Left cardiac atrium (tissue), 4 donors: Measurements from ENCODE around the gene CCNG2. TPM values are rescaled to one million over a fixed set of nuclear protein-coding genes. Genes with fewer than 3 reads are reported as not detected.

Experiments used
- ATAC-seq, 2 donors: fragments of 200-7000 bp; cut with Tn5 transposase; one replicate each; pipeline ENCODE4 v1.9.1; 2020; ENCODE audit warnings: mild to moderate bottlenecking in 2 of 2, moderate library complexity in 2 of 2
- DNase-seq: peaks from one replicate; pipeline ENCODE4 v3.0.0-alpha.2; 2020
- intact Hi-C, 2 donors: fragments of 100-400 bp; cut with DNase I; formaldehyde crosslinking; loops; one replicate each; pipeline versions ENCODE4 v1.14.1 to v1.15.1; 2022 to 2023
- total RNA-seq, 2 donors: library from RNA; stranded (reverse); fragmentation: NEBNext Ultra II Directional; extraction: Animal tissue kit (Norgen Biotek cat#: 25700); gene quantifications; one replicate each; pipeline ENCODE4 v1.2.1, GENCODE V29; 2021
- donor health status: DM: no; HTN: yes; CAD: no.
- donor health status: DM: no; HTN: yes; CAD: no; lungs with severe emphysema.
- donor health status: DM: yes; HTN: yes; CAD: no.
- donor health status: Dilated cardiomyopathy.

CCNG2 gene
- total RNA-seq, 2 donors from 2014 or later = 7.7 to 18.6 TPM

GRCh38 chr4:77170926-77171325, 13.9 kb downstream of the CCNG2 start:
- DNase-seq (no peak), ATAC-seq (no peak)
- intact Hi-C loops = no loop called here

GRCh38 chr4:77172336-77172735, 15.3 kb downstream of the CCNG2 start:
- intact Hi-C loops = no loop called here
- DNase-seq = no peak
- peak in 1 of 2 donors; percentile 32 for ATAC-seq

GRCh38 chr4:77174426-77174825, 17.4 kb downstream of the CCNG2 start:
- no peak for DNase-seq

GRCh38 chr4:77175201-77175611, 18.2 kb downstream of the CCNG2 start:
- intact Hi-C loops = no loop called here
- ATAC-seq = no peak
- no peak for DNase-seq

More at GRCh38 chr4:77174426-77174825, 17.4 kb downstream of the CCNG2 start:
- ATAC-seq = no peak
- intact Hi-C loops = no loop called here

- DNase-seq = no peak
- no peak for ATAC-seq
- intact Hi-C loops = no loop called here
Measured at GRCh38 chr4:77176640-77177039, 19.6 kb downstream of the CCNG2 start.

GRCh38 chr4:77177199-77177598, 20.2 kb downstream of the CCNG2 start:
- intact Hi-C loops = no loop called here
- peak in 1 of 2 donors; percentile 32 for ATAC-seq
- no peak for DNase-seq

- intact Hi-C loops = no loop called here
- no peak for ATAC-seq
- no peak for DNase-seq
Measured at GRCh38 chr4:77178560-77178959, 21.6 kb downstream of the CCNG2 start.

GRCh38 chr4:77179519-77179918, 22.5 kb downstream of the CCNG2 start:
- no peak for ATAC-seq
- intact Hi-C loops = no loop called here
- DNase-seq = no peak

GRCh38 chr4:77181720-77182119, 24.7 kb downstream of the CCNG2 start:
- no peak for ATAC-seq
- intact Hi-C loops = no loop called here
- no peak for DNase-seq

- ATAC-seq (no peak), DNase-seq (no peak)
- intact Hi-C loops = no loop called here
Measured at GRCh38 chr4:77183777-77184420, 26.9 kb downstream of the CCNG2 start.

- intact Hi-C loops = no loop called here
- ATAC-seq = no peak
- DNase-seq = no peak
Measured at GRCh38 chr4:77184974-77185373, 28.0 kb downstream of the CCNG2 start.

- intact Hi-C loops = no loop called here
- ATAC-seq (no peak), DNase-seq (no peak)
Measured at GRCh38 chr4:77185686-77186085, 28.7 kb downstream of the CCNG2 start.

- intact Hi-C loops = no loop called here
- DNase-seq (no peak), ATAC-seq (no peak)
Measured at GRCh38 chr4:77187322-77187721, 30.3 kb downstream of the CCNG2 start.

GRCh38 chr4:77188498-77189220, 31.7 kb downstream of the CCNG2 start:
- ATAC-seq (no peak), DNase-seq (no peak)
- intact Hi-C loops = no loop called here

- DNase-seq (no peak), ATAC-seq (no peak)
- intact Hi-C loops = no loop called here
Measured at GRCh38 chr4:77189412-77189811, 32.4 kb downstream of the CCNG2 start.

GRCh38 chr4:77190053-77190452, 33.0 kb downstream of the CCNG2 start:
- ATAC-seq = no peak
- intact Hi-C loops = no loop called here

GRCh38 chr4:77193046-77193445, 36.0 kb downstream of the CCNG2 start:
- ATAC-seq (no peak), DNase-seq (no peak)
- intact Hi-C loops = no loop called here

More at GRCh38 chr4:77190053-77190452, 33.0 kb downstream of the CCNG2 start:
- DNase-seq = no peak

GRCh38 chr4:77193511-77194102, 36.6 kb downstream of the CCNG2 start:
- DNase-seq (peak; percentile 43), ATAC-seq (peak; percentile 44 to 81)
- intact Hi-C loops = no loop called here

- intact Hi-C loops = no loop called here
- DNase-seq = no peak
- no peak for ATAC-seq
Measured at GRCh38 chr4:77194366-77194765, 37.4 kb downstream of the CCNG2 start.

GRCh38 chr4:77194989-77195388, 38.0 kb downstream of the CCNG2 start:
- ATAC-seq = no peak
- intact Hi-C loops = no loop called here
- no peak for DNase-seq

GRCh38 chr4:77196866-77197265, 39.9 kb downstream of the CCNG2 start:
- ATAC-seq (peak in 1 of 2 donors; percentile 18), DNase-seq (no peak)
- intact Hi-C loops = no loop called here
